Measurements from ENCODE around the gene REV3L.
"Not testable (repeated sequence)": the region's sequence is repeated elsewhere in the genome, so short reads cannot be mapped to it uniquely, and the experiment has no call there.

REV3L gene, protein sequence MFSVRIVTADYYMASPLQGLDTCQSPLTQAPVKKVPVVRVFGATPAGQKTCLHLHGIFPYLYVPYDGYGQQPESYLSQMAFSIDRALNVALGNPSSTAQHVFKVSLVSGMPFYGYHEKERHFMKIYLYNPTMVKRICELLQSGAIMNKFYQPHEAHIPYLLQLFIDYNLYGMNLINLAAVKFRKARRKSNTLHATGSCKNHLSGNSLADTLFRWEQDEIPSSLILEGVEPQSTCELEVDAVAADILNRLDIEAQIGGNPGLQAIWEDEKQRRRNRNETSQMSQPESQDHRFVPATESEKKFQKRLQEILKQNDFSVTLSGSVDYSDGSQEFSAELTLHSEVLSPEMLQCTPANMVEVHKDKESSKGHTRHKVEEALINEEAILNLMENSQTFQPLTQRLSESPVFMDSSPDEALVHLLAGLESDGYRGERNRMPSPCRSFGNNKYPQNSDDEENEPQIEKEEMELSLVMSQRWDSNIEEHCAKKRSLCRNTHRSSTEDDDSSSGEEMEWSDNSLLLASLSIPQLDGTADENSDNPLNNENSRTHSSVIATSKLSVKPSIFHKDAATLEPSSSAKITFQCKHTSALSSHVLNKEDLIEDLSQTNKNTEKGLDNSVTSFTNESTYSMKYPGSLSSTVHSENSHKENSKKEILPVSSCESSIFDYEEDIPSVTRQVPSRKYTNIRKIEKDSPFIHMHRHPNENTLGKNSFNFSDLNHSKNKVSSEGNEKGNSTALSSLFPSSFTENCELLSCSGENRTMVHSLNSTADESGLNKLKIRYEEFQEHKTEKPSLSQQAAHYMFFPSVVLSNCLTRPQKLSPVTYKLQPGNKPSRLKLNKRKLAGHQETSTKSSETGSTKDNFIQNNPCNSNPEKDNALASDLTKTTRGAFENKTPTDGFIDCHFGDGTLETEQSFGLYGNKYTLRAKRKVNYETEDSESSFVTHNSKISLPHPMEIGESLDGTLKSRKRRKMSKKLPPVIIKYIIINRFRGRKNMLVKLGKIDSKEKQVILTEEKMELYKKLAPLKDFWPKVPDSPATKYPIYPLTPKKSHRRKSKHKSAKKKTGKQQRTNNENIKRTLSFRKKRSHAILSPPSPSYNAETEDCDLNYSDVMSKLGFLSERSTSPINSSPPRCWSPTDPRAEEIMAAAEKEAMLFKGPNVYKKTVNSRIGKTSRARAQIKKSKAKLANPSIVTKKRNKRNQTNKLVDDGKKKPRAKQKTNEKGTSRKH (N-terminal part only)

DNA sequence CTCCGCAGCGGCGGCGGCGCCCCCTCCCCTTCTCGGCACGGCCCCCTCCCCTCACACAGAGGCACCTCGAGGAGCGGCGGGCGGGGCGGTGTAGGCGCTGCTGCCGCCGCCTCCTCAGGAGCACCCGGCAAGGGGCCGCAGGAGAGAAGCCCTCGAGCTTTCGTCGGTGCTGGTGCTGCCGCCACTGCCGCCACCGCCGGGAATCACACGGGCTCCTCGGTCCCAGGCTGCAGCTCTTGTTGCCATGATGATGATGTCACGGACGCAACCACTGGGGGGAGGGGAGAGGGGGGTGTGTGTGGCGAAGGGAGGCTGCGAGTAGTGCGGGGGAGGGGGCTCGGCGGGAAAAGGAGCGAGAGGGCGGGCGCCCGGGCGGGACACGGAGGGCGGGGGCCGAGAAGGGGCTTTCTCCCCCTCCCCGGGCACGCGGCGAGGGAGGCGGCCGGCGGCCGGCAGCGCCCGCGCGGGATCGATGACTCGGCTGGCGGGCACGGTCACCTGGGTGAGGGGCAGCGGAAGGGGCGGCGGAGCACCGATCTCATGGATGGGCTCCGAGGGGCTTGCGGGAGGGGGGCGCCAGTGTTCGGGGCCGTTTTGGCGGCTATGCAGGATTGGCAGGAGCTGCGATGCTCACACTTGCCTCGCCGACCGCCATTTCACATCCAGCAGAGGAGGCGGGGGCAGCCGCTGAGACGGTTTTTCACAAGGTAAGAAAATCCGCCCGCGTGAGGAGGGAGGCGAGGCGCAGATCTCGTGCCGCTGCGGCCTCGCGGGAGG lies at the start of gene REV3L:
REV3L (minus strand) TSS at position 260 of the 777 bp plus-strand sequence. CDS start 330 bp downstream, outside the sequence.
- in situ Hi-C loops (cut with MboI; ENCODE audit: low sequenced_read_pairs) = no loop called here

DNA sequence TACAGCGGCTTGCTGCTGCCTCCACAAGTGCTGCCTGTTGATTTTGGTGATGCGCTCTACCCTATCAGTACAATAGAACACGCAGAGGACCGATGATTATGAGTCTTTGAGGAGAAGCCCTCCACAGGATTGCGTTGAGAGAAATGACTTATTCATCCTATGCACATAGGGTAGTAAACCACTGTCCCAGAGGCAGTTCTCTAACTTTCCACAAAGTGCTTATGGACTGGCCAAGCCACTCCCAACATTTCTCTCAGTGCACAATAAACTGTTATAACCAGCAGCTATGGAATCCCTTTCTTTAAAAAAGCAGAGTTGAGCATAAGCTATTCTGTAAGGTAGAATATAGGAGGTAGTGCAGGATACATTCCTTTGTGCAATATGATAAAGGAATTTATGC lies 48.2 kb upstream of the REV3L start:
- in situ Hi-C loops (cut with MboI; ENCODE audit: low sequenced_read_pairs) = no loop called here

DNA sequence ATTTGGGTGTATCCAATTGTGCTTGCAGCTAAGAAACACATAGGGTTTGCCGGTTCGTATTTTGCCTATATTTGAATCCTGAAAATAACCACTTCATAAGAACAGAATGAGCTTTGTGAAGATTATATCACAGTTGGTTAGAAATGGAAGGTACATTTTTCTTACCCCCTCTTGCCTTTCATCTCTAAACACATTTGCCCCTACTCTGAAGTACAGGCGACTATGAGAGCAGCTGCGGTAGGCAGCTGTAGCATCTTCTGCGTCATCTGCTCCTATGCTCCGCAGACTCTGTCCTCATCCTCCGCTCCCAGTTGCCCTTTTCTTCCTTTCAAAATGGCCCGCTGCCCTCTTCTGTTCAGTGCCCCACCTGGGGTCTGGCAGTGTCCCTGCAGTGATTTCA lies 47.6 kb upstream of the REV3L start:
- in situ Hi-C loops (cut with MboI; ENCODE audit: low sequenced_read_pairs) = no loop called here

DNA sequence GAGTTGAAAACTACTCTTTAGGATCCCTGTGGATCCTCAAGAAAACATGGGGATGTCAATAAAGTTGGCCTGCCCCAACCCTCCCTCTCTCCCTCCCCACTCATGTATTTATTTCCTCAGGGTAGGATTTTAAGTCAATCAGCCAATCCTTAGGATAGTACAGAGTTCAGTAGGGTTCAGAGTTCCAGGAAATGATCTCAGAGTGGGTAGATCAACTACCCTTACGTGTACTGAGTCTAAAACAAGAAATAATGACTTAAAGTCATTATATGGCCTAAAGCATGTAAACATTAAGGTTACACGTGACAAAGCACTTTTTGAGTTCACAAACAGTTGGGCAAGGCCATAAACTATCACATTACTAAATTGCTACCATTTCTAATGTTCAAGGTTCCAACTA lies 47.2 kb upstream of the REV3L start:
- in situ Hi-C loops (cut with MboI; ENCODE audit: low sequenced_read_pairs) = no loop called here

DNA sequence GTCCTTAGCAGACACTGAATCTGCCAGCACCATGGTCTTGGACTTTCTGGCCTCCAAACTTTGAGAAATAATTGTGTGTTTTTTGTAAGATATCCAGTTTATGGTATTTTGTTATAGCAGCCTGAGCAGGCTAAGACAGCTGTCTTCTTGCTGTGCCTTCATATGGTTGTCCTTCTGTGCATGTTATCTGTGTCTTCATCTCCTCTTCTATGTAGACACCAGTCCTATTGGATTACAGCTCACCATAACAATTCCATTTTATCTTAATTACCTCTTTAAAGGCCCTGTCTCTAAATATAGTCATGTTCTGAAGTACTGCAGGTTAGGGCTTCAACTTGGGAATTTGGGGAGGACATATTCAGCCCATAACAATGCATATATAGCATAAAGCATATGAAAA lies 44.3 kb upstream of the REV3L start:
- in situ Hi-C loops (cut with MboI; ENCODE audit: low sequenced_read_pairs) = no loop called here

DNA sequence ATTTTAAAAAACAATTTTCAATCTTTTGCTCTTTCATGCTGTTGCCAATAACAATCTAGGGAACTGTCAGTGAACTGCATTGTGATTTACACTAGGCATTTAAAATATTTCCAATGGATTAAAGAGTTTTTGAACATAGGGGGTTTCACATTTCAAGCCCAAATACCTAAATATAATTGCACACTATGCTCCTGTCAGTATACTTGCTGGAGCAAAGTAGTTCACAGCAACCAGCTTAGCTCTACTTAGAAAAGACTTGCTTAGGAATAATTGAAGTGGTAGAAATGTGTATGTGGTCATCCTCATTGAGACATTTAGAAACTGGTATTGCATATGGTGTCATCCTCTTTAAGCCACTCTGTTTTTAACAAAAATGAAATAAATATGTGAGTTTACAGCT lies 41.7 kb upstream of the REV3L start:
- in situ Hi-C loops (cut with MboI; ENCODE audit: low sequenced_read_pairs) = no loop called here

DNA sequence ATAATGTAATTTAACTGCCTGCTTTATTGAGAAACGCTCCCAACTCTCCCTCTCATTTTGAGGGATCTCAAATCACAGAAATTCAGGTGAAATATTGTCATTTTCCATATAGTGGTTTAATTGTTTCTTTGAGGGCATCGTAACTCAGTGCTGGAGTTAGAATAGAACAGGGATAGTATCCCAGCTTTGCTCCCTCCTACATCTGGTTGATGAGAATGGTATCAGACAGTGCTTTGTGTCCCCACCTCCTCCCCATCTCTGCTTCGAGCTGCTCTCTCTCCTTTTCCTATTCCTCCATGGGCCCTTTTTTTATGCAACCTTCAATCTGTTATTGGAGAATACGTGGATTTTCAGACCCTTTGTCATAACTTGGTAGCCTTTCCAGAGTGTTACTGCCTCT lies 41.2 kb upstream of the REV3L start:
- in situ Hi-C loops (cut with MboI; ENCODE audit: low sequenced_read_pairs) = no loop called here

DNA sequence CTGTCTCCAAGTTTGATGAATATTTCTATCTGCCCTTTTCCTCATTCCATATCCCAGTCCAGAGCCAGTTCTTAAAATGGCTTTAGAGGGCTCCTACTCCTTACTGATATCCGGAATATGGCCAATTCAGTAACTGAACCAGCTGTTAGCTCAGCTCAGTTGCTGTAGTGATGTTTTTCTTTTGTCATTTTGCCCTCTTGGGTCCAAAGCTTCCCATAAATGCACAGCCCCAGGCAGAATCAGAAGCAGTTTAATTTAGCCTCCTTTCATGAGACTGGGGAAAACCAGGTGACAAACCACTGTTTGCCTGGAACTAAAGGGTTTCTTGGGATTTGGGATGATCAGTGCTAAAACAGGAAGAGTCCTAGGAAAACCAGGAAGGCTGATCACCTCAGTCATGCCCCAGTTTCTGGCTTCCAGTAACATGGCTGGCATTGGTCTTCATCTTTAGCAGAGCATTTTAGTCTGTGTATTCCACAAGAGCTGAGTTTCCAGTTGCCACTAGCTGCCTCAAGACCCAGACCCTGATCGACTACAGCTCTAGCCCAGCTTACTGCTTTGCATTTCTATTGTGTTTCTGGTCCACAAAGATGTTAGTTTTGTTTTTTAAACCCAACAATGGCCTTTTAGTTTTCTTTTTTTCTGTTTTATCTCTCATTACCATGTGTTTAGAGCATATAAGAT lies 40.6 kb upstream of the REV3L start:
- in situ Hi-C loops (cut with MboI; ENCODE audit: low sequenced_read_pairs) = no loop called here

DNA sequence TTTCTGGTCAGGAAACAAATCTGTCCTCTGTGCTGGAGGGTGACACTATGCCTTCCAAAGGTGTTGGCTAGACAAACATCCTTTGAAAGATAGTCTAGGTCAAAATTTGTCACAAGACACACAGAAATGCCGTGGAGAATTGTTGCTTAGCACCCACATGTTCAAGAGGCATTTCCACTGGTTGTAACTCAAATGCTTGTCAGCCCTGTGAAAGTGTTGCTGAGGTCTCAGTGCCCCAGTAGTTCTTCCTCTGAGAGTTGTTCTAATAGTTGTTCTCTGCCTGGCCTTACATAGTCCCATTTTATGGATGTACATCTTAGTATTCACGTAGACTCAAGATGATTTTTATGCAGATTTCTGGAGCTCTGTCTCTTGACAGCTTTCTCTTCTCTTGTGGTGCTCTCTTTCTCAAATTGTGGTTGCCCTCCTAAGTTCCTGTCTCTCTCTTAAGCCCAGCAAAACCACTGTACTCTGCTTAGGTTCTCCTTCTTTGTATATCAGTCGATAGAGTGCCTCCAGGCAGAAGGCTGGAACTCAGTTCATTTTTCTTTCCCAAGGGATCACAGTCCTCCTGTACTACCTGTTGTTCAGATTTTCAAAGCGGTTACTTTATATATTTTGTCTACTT lies 39.5 kb upstream of the REV3L start:
- in situ Hi-C loops (cut with MboI; ENCODE audit: low sequenced_read_pairs) = no loop called here

DNA sequence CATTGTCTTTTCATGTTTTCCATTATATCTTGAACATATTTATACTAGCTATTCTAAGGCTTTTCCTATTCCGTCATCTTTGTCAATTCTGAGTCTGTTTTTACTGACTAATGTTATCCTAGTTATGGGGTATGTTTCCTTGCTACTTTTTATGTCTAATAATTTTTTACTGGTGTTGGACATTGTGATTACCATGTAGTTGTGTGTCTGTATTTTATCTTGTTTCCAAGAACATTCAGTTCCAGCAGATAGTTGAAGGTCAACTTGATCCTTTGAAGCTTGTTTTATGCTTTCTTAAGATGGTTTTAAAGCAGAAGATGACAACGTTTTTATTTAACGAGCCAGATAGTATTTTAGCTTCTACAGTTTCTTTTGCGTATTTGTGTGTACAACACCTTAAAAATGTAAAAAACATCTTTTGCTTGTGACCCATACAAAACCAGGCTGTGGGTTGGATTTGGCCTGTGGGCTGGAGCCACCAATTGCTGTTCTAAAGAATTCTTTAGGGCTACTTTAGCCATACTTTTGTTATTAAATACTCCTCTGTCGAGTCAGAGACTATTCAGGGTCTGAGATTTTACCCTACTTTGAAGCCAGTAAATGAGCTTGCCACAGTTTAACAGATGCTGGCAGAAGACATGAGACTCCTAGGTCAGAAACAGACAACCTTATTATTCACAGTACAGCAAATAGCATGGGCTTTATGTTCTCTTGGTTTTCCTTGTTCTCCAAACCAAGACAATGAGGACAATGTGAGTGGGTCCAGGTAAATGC lies 38.7 kb upstream of the REV3L start:
- in situ Hi-C loops (cut with MboI; ENCODE audit: low sequenced_read_pairs) = no loop called here

DNA sequence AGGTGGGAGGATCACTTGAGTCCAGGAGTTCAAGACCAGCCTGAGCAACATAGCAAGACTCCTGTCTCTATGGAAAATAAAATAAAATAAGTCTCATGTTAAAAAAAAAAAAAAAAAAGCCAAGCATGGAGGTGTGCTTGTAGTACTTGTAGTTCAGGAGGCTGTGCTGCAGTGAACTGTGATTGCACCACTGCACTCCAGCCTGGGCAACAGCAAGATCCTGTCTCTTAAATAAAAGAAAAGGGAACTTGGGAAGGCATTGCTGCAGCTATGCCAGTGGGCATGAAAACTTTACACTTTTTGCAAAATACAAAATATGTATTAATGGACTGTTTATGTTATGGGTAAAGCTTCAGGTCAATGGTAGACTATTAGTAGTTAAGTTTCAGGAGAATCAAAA lies 37.5 kb upstream of the REV3L start:
- in situ Hi-C loops (cut with MboI; ENCODE audit: low sequenced_read_pairs) = no loop called here

DNA sequence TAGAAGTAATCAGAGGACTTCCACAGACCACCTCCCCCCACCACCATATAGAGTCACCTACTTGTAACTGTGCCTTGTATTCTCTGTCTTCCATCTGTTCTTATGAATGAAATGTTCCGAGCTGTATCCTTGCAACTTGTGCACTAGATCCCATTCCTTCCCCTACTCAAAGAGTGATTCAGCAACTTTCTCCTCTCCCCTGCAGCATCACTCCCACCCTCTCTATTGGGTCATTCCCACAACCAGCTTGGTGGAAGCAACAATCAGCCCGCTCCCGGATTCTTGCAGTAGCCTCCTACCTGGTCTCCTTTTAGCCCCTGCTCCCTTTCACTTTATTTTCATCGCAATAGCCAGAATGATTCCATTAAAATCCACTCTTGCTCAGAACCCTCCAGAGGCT lies 34.9 kb upstream of the REV3L start:
- in situ Hi-C loops (cut with MboI; ENCODE audit: low sequenced_read_pairs) = no loop called here

DNA sequence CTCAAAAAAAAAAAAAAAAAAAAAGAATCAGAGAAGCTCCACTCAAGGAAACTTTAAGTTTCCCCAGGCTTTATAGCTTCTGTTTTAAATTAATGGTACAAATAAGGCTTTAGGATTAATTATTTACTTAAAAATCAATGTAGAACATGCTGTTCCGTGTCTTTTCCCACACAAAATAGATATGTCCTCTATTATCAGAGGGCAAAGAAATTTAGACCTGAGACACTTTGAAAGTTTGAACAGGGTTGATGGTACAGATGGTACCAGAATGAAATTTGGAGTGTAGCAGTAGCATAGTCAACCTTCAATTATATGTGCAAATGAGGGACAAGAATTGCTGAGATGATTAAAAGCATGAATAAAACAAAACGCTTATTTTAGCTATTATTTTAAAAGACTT lies 32.2 kb upstream of the REV3L start:
- in situ Hi-C loops (cut with MboI; ENCODE audit: low sequenced_read_pairs) = no loop called here

DNA sequence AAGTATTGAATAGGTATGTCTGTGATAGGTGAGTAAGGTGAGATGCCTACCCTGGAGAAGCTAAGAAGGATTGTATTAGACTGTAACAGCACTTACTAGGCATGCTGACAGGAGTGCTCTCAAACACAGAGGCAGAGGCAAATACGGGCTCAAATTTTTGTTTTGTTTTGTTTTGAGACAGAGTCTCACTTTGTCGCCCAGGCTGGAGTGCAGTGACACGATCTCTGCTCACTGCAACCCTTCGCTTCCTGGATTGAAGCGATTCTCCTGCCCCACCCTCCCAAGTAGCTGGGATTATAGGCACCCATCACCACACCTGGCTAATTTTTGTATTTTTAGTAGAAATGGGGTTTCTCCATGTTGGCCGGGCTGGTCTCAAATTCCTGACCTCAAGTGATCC lies 31.5 kb upstream of the REV3L start:
- in situ Hi-C loops (cut with MboI; ENCODE audit: low sequenced_read_pairs) = not testable (repeated sequence)

DNA sequence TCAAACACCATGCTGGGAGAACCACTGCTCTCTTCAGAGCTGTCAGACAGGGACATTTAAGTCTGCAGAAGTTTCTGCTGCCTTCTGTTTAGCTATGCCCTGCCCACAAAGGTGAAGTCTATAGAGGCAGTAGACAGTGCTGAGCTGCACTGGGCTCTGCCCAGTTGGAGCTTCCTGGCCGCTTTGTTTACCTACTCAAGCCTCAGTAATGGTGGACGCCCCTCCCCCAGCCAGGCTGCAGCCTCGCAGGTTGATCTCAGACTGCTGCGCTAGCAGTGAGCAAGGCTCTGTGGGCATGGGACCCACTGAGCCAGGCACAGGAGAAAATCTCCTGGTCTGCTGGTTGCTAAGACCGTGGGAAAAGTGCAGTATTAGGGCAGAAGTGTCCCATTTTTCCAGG lies 24.2 kb upstream of the REV3L start:
- in situ Hi-C loops (cut with MboI; ENCODE audit: low sequenced_read_pairs) = not testable (repeated sequence)

DNA sequence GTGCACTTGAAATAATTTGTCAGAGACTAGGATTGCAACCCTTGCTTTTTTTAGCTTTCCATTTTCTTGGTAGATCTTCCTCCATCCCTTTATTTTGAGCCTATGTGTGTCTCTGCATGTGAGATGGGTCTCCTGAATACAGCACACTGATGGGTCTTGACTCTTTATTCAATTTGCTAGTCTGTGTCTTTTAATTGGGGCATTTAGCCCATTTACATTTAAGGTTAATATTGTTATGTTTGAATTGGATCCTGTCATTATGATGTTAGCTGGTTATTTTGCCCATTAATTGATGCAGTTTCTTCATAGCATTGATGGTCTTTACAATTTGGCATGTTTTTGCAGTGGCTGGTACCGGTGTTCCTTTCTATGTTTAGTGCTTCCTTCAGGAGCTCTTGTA lies 22.5 kb upstream of the REV3L start:
- in situ Hi-C loops (cut with MboI; ENCODE audit: low sequenced_read_pairs) = not testable (repeated sequence)

DNA sequence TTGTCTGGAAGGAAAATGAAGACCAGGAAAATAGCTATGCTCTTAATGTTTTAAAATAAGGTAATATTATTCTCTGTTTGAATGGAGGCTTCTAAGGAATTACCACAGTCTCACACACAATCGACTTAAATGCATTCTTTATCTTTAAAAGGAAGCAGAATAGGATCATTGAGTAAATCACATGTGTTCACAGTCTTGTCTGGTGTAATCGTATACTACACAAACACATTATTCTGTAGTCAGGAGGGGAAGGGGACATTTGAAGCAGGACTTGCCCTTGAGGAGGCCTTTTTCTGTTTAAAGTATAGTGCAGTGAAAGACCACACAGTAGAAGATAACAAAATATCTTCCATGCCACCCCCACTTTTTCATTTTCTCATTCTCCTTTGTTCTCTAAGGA lies 20.6 kb upstream of the REV3L start:
- in situ Hi-C loops (cut with MboI; ENCODE audit: low sequenced_read_pairs) = no loop called here

DNA sequence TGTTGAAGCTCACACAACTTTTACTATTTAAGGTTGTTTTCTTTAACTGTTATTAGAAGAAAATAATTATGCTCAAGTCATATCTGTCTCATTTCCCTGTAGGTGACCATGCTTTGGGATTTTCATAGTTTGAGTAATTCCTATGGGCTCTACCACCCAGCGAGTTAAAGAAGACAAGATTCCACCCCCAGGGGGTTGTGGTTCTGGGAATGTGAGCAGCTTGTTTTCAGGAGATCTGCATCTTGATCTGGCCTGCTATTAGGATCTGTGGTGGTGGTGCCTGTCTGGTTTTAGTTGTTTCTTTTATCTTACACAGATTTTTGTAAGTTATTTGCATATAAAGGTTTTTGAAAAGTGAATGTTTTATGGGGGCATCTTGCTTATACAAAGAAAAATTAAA lies 20.2 kb upstream of the REV3L start:
- in situ Hi-C loops (cut with MboI; ENCODE audit: low sequenced_read_pairs) = no loop called here

DNA sequence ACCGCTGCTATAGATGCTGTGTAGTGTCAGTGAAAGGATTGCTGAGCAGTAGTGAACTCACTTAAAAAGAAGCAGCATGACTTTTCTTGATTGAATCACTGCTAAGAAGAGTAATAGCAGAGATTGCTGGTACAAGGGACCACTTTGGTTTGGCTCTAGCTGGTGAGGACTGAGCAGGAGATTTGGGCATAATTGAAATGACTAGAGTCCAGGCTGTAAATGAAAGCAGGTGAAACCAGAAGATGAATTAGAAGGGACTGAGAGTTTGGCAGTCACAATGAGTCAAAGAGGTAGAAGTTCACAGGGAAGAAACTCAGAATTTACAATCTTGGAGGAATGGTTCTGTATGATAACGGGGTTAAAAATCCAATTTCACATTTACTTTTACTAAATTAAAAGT lies 19.1 kb upstream of the REV3L start:
- in situ Hi-C loops (cut with MboI; ENCODE audit: low sequenced_read_pairs) = no loop called here
